HG03045 (cell line): ENCODE results near the gene PHLPP1.
"Not testable (repeated sequence)": the region's sequence is repeated elsewhere in the genome, so short reads cannot be mapped to it uniquely, and the experiment has no call there.

Experiments
- ATAC-seq: cut with Tn5 transposase; IDR thresholded peaks from one replicate; pipeline ENCODE4 v1.9.1; 2021; ENCODE audit warnings: mild to moderate bottlenecking, moderate library complexity; ENCODE audit not compliant: unreplicated experiment

Gene PHLPP1

GRCh38 chr18:62807396-62807795, 92.1 kb downstream of the PHLPP1 start:
- ATAC-seq, result no peak

GRCh38 chr18:62808123-62808522, 92.8 kb downstream of the PHLPP1 start:
- no peak for ATAC-seq

- not testable (repeated sequence) for ATAC-seq
These were observed 94.1 kb downstream of the PHLPP1 start for GRCh38 chr18:62809445-62809844.

- ATAC-seq, result no peak
These were observed 94.6 kb downstream of the PHLPP1 start for GRCh38 chr18:62809900-62810299.

GRCh38 chr18:62810682-62811081, 95.3 kb downstream of the PHLPP1 start:
- no peak for ATAC-seq

- ATAC-seq, result no peak
These were observed 96.3 kb downstream of the PHLPP1 start for GRCh38 chr18:62811674-62812073.

GRCh38 chr18:62812242-62812641, 96.9 kb downstream of the PHLPP1 start:
- ATAC-seq, result no peak

GRCh38 chr18:62812876-62813275, 97.5 kb downstream of the PHLPP1 start:
- ATAC-seq, result no peak

GRCh38 chr18:62814132-62814759, 98.9 kb downstream of the PHLPP1 start:
- ATAC-seq, result no peak

- ATAC-seq, result no peak
These were observed 110.0 kb downstream of the PHLPP1 start for GRCh38 chr18:62825382-62825781.

- ATAC-seq, result no peak
These were observed 112.1 kb downstream of the PHLPP1 start for GRCh38 chr18:62827397-62827796.

- ATAC-seq, result no peak
These were observed 112.8 kb downstream of the PHLPP1 start for GRCh38 chr18:62828091-62828640.

GRCh38 chr18:62828852-62829251, 113.5 kb downstream of the PHLPP1 start:
- no peak for ATAC-seq

GRCh38 chr18:62829936-62830335, 114.6 kb downstream of the PHLPP1 start:
- ATAC-seq, result no peak

GRCh38 chr18:62832282-62832681, 116.9 kb downstream of the PHLPP1 start:
- no peak for ATAC-seq

GRCh38 chr18:62833494-62833893, 118.2 kb downstream of the PHLPP1 start:
- no peak for ATAC-seq

GRCh38 chr18:62834715-62835114, 119.4 kb downstream of the PHLPP1 start:
- ATAC-seq, result no peak

GRCh38 chr18:62837011-62837410, 121.7 kb downstream of the PHLPP1 start:
- no peak for ATAC-seq

- ATAC-seq, result peak; percentile 67
These were observed 123.2 kb downstream of the PHLPP1 start for GRCh38 chr18:62838475-62839098.

GRCh38 chr18:62839874-62840713, 124.8 kb downstream of the PHLPP1 start:
- no peak for ATAC-seq

- no peak for ATAC-seq
These were observed 126.1 kb downstream of the PHLPP1 start for GRCh38 chr18:62841405-62841804.

GRCh38 chr18:62842898-62843297, 127.6 kb downstream of the PHLPP1 start:
- ATAC-seq, result no peak
